Mesenteric fat pad (tissue), 1 donor: Measurements from ENCODE around the gene USP11. TPM values are rescaled to one million over a fixed set of nuclear protein-coding genes. Genes with fewer than 3 reads are reported as not detected.

Source experiments
- total RNA-seq: library from RNA; stranded (reverse); fragmentation: NEBNext Ultra II Directional; extraction: Animal tissue kit (Norgen Biotek cat#: 25700); gene quantifications from one replicate; pipeline ENCODE4 v1.2.1, GENCODE V29; 2021
- donor health status: DM: yes; HTN: yes; CAD: no.

The USP11 gene
- total RNA-seq, 1 donor from 2014 or later = 42.2 TPM

Other genes starting within 250 kb of the USP11 start
- gene RGN, start 154.6 kb upstream of the USP11 start, total RNA-seq = 4.6 TPM
- gene NDUFB11, start 88.3 kb upstream of the USP11 start, total RNA-seq = 58.6 TPM
- gene RBM10, start 87.8 kb upstream of the USP11 start, total RNA-seq = 23.6 TPM
- gene UBA1, start 39.2 kb upstream of the USP11 start, total RNA-seq = 189 TPM
- gene CDK16, start 14.3 kb upstream of the USP11 start, total RNA-seq = 80.6 TPM
- not detected for gene ZNF157, start 137.6 kb downstream of the USP11 start, total RNA-seq